ENCODE measurements around the gene CFAP206.

Gene CFAP206

GRCh38 chr6:87431263-87431662, 23.5 kb downstream of the CFAP206 start:
- ATAC-seq = no peak
- TF ChIP-seq ZNF70 (CRISPR knock-in tag; IDR thresholded peaks at IDR 0.05) = no peak
- no peak for TF ChIP-seq OSR1 (CRISPR knock-in tag; IDR thresholded peaks at IDR 0.05)
- TF ChIP-seq ARNTL (CRISPR knock-in tag; IDR thresholded peaks at IDR 0.05; ENCODE audit: borderline replicate concordance, low read depth) = no peak
- no peak for TF ChIP-seq TOX (CRISPR knock-in tag; IDR thresholded peaks at IDR 0.05; ENCODE audit: borderline replicate concordance)
- TF ChIP-seq ZNF565 (CRISPR knock-in tag; conservative IDR thresholded peaks at IDR 0.05; ENCODE audit: low read depth) = no peak
- TF ChIP-seq RARB (CRISPR knock-in tag; IDR thresholded peaks at IDR 0.05) = no peak
- TF ChIP-seq, protein P1, sequence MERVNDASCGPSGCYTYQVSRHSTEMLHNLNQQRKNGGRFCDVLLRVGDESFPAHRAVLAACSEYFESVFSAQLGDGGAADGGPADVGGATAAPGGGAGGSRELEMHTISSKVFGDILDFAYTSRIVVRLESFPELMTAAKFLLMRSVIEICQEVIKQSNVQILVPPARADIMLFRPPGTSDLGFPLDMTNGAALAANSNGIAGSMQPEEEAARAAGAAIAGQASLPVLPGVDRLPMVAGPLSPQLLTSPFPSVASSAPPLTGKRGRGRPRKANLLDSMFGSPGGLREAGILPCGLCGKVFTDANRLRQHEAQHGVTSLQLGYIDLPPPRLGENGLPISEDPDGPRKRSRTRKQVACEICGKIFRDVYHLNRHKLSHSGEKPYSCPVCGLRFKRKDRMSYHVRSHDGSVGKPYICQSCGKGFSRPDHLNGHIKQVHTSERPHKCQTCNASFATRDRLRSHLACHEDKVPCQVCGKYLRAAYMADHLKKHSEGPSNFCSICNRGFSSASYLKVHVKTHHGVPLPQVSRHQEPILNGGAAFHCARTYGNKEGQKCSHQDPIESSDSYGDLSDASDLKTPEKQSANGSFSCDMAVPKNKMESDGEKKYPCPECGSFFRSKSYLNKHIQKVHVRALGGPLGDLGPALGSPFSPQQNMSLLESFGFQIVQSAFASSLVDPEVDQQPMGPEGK (CRISPR knock-in tag; IDR thresholded peaks at IDR 0.05; ENCODE audit: borderline replicate concordance) = no peak
- no peak for TF ChIP-seq TSHZ2 (CRISPR knock-in tag; IDR thresholded peaks at IDR 0.05)

- TF ChIP-seq ZFP30 (CRISPR knock-in tag; IDR thresholded peaks at IDR 0.05) (no peak), ZFP3 (CRISPR knock-in tag; IDR thresholded peaks at IDR 0.05) (peak; percentile 51; the same call in 1 of the 2 replicates), TSHZ2 (CRISPR knock-in tag; IDR thresholded peaks at IDR 0.05) (peak; percentile 46; the same call in 1 of the 2 replicates), CSDC2 (CRISPR knock-in tag; IDR thresholded peaks at IDR 0.05) (0 out of 2 replicates have a peak, but pooled peaks have one; percentile 74)
- peak; percentile 70 for ATAC-seq
These were observed 28.7 kb downstream of the CFAP206 start for GRCh38 chr6:87436435-87436834.

DNA sequence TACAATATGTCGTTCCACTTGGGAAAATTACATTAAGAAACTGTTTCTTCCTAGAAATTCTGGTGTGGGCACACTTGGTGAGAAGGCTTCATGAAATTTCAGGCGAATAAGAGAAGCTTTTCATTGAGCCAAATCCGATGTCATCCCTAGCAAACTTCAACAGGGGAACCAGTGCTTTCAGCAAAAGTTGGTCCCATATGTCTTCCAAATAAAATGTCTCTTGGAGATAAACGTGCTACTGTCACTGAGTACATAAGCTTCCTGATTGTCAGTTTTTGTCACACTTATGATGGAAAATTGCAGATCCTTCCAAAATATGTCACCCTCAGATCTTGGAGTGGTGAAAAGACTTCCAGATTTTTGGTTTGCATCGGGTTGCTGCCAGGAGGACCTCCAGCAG, 33.9 kb downstream of the CFAP206 start:
- no peak for TF ChIP-seq ARNTL (CRISPR knock-in tag; IDR thresholded peaks at IDR 0.05; ENCODE audit: borderline replicate concordance, low read depth)
- no peak for TF ChIP-seq ISL1 (CRISPR knock-in tag; IDR thresholded peaks at IDR 0.05)
- TF ChIP-seq CSRNP3 (CRISPR knock-in tag; IDR thresholded peaks at IDR 0.05) = no peak
- no peak for TF ChIP-seq ESRRG (CRISPR knock-in tag; IDR thresholded peaks at IDR 0.05)
- no peak for TF ChIP-seq POU6F1 (CRISPR knock-in tag; IDR thresholded peaks at IDR 0.05; ENCODE audit: borderline replicate concordance, low read depth)
- TF ChIP-seq PPARA (CRISPR knock-in tag; IDR thresholded peaks at IDR 0.05; ENCODE audit: borderline replicate concordance) = no peak
- no peak for TF ChIP-seq ZC3H10 (CRISPR knock-in tag; IDR thresholded peaks at IDR 0.05)
- TF ChIP-seq CSDC2 (CRISPR knock-in tag; IDR thresholded peaks at IDR 0.05) = no peak
- TF ChIP-seq BACH2 (CRISPR knock-in tag; IDR thresholded peaks at IDR 0.05; ENCODE audit: borderline replicate concordance) = no peak
- no peak for ATAC-seq
